Ishikawa (cell line): Measurements from ENCODE around the gene SLC27A1.

Experiments
- NFIC ChIP-seq: IDR thresholded peaks from 2 replicates; pipeline ENCODE4 v1.6.1; 2012
- RAD21 ChIP-seq: IDR thresholded peaks from 2 replicates; pipeline ENCODE4 v1.6.1; 2012; ENCODE audit warnings: low read depth
- TAF1 ChIP-seq: IDR thresholded peaks from 2 replicates; pipeline ENCODE4 v1.6.1; 2012; ENCODE audit warnings: low read depth, mild to moderate bottlenecking
- YY1 ChIP-seq: IDR thresholded peaks from 2 replicates; pipeline ENCODE4 v1.6.1; 2012; ENCODE audit warnings: low read depth
- TF ChIP-seq, protein P1 (sequence below): IDR thresholded peaks from 2 replicates; pipeline ENCODE4 v1.6.1; 2012

DNA sequence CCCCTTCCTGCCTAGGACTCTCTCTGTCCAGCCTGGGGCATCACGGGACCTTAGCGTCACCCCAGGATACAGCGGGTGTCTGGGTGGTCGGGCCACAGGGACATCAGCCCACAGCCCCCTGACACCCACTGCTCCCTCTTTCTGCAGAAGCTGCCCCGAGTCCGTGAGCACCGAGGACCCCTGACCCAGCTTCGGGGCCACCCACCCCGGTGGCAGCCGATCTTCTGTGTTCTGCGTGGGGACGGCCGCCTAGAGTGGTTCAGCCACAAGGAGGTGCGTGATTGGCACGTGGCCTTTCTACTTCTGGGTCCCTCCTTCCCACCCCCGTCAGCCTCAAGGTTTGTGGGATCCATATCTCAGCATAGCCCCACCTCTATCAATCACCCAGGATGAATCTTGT lies 61.8 kb downstream of the SLC27A1 start:
- TF ChIP-seq YY1: no peak
- TF ChIP-seq TAF1: no peak
- no peak for TF ChIP-seq NFIC
- TF ChIP-seq, protein P1, sequence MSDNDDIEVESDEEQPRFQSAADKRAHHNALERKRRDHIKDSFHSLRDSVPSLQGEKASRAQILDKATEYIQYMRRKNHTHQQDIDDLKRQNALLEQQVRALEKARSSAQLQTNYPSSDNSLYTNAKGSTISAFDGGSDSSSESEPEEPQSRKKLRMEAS: no peak
- no peak for TF ChIP-seq RAD21
